ENCODE measurements around the gene ZDHHC7.
"Not testable (repeated sequence)": the region's sequence is repeated elsewhere in the genome, so short reads cannot be mapped to it uniquely, and the experiment has no call there.

ZDHHC7 gene, protein sequence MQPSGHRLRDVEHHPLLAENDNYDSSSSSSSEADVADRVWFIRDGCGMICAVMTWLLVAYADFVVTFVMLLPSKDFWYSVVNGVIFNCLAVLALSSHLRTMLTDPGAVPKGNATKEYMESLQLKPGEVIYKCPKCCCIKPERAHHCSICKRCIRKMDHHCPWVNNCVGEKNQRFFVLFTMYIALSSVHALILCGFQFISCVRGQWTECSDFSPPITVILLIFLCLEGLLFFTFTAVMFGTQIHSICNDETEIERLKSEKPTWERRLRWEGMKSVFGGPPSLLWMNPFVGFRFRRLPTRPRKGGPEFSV

DNA sequence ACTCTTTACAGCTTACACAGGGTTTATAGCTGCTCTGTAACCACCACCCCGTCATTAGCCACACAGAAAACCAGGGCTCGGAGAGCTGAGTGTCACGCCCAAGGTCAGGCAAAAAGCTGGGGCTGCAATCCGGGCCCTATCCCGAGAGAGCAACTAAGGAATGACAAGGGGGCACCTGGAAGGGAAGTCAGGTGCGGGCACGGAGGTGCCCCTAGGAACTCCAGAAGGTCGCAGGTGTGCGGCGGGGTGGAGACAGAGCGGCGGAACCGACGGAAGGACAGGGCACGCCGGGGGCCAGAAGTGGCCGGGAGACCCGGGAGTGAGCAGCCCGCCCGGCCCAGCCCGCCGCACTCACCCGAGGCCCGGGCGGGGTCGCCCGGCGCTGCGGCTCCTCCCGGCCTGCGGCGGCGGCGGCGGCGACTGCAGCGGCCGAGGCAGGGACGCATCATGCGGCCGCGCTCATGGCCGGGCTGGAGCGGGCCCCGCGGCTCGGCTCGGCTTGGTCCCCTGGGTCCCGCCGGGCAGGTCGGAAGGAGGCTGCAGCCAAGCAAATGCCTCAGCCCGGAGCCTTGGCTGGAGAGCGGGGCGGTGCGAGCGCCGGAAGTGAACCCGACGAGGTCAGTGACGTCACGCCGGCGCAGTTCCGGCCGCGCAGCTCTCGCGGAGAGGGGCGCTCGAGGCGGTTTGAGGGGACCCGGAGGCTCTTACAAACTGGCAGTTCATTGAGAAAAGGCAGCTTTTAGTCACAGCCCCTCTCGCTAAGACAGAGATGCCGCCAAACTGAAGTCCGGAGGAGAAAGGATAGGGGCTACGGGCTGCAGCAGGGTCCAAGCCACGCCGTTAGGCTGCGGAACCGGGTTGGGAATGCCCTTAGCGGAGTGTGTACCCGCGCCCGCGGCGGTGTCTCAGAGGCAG is at the start of gene ZDHHC7:
Gene ZDHHC7 (minus strand): TSS at position 605 of the 915 bp plus-strand sequence. CDS start 20,917 bp downstream, outside the sequence.
- in situ Hi-C loops (cut with MboI; ENCODE audit: low sequenced_read_pairs) = no loop called here

DNA sequence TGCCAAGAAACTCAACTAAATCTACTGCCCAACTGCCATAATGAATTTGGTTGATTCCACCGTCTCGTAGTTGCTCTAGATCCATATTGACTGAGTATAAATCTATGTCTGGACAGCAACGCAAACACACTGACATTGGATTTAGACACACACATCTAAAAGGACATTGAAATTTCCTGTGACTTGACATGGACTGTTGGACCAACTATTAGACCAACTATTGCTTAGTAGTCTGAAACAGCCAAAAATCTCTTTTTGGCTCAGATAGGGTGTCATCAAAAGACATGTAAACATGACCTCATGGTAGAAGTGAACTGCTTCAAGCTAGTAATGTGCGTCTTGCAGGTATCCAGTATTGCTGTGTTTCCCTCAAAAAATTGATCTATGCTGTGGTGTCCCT is 47.6 kb upstream of the ZDHHC7 start:
- in situ Hi-C loops (cut with MboI; ENCODE audit: low sequenced_read_pairs) = no loop called here

DNA sequence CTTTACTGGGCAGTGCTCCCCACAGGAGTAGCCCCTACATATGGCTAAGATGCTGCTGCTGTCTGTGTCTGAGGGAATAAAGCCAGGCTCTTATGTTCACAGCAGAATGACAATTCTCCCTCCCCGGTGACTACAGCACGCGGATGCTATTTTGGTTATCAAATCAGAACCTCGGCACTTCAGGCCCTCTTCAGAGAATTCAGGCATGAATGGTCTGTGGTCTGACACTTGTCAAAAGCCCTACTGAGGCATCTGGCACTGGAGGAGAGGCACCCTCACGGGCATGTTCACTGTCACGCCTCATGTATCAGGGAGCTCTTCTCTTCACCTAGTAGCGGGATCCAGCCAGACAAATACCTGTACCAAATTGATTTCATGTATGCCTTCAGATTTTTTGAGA is 46.6 kb upstream of the ZDHHC7 start:
- in situ Hi-C loops (cut with MboI; ENCODE audit: low sequenced_read_pairs) = no loop called here

DNA sequence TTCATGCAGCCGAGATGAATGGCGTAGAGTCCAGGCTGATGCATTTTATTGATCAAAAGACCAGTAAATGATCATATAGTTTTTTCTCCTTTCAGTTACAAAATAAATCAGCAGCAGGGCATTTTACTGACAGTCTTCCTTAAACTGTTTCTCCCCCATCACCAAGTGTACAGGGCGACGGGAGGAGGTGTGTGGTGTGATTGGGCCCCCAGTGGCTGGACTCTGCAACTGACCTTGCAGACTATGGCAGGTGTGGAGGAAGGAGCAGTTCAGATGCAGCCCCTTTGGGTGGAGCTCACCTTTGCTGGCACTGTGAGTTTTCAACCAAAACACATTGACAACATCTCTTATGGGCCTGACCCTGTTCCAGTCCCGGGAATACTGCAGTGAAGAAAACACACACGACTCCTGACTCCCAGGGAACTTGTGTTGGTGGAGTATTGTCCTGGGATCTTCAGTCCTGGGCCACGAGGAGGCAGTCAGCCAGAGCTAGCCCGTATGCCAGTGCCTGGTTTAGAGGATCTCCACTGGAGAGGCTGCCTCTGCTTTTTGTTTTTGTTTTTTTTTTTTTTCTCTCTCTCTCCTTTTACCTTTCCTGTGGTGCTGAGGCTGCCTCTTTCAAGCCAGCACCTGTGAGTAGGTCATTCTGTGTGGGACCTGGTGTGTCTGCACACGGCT is 46.0 kb upstream of the ZDHHC7 start:
- in situ Hi-C loops (cut with MboI; ENCODE audit: low sequenced_read_pairs) = no loop called here

DNA sequence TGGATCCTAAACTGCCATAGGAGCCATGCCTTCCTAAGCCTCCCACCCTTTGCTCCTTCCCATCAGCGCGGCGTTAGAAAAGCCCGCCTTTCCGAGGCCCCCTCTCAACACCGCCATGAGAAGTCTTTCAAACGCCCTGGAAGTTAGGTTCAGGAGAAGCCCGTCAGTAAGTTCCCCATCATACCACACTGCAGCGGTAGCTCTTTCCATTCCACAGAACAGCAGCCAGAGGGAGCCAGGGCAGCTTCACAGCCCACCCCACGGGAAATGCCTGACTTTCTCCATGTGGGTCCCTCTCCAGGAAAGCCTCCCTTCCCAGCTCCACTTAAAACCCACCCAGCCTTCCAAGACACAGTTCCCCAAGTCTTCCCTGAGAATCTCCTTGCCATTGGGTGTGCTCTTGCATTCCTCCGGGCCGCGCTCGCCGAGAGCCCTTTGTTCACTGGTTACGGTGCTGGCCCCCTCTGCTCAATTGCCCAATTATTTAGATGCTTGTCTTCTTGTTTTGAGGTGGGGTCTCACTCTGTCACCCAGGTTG is 44.9 kb upstream of the ZDHHC7 start:
- in situ Hi-C loops (cut with MboI; ENCODE audit: low sequenced_read_pairs) = no loop called here

DNA sequence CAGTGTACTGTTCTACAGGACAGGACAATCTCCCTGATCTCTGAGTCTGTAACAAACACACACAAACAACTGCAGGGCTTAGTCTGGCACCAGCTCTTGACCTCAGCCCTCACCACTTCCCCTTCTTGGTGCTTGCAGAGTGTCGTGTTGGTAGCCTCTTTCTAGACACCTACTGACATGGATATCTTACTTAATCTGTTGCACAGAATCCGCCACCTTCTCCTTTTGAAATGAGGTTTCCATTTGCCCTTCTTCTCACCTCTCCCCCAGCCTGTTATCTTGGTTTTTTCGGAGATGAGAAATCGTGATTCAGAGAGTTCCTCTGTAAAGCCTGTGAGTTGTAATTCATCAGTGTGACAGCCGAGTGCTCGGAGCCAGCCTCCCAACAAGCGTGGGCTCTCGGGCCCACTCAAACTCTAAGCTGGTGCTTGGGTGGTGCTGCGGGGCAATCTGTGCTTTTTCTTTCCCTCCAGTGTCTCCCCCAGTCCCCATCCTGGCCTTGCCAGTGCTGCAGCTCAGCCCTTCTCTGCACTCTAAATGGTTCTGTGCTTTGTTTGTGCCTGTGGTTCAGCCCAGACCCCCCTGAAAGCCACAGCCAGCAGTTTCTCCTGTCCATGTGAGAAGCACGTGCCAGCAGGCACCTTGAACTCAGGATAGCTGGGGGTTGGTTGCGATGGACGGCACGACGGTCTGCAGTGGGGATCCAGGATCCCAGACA is 44.3 kb upstream of the ZDHHC7 start:
- in situ Hi-C loops (cut with MboI; ENCODE audit: low sequenced_read_pairs) = no loop called here

DNA sequence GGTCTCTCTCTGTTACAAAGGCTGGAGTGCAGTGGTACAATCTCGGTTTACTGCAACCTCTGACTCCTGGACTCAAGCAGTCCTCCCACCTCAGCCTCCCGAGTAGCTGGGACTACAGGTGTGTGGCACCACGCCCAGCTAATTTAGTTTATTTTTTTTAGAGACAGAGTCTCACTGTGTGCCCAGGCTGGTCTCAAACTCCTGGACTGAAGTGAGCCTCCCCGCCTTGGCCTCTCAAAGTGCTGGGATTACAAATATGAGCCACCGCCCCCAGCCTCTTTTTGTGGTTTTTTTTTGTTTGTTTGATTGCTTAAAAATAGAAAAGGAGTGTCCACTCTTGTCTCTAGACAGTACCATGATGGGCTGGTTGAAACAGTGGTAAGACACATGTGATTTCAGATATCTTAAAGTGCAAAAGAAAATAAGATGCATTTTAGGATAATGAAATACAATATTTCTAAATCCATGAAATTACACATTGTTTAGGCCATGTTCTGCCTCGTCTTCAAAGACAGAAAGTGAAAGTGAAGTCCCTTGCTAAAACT is 43.7 kb upstream of the ZDHHC7 start:
- in situ Hi-C loops (cut with MboI; ENCODE audit: low sequenced_read_pairs) = no loop called here

DNA sequence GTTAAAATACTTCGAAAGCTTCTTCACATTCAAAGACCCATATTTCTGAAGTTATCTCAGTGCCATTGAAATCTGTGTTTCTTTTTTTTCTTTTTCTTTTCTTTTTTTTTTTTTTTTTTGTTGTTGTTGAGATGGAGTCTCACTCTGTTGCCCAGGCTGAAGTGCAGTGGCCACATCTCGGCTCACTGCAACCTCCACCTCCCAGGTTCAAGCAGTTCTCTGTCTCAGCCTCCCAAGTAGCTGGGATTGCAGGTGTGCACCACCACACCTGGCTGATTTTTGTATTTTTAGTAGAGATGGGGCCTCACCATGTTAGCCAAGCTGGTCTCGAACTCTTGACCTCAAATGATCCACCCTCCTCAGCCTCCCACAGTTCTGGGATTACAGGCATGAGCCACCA is 43.0 kb upstream of the ZDHHC7 start:
- in situ Hi-C loops (cut with MboI; ENCODE audit: low sequenced_read_pairs) = not testable (repeated sequence)

DNA sequence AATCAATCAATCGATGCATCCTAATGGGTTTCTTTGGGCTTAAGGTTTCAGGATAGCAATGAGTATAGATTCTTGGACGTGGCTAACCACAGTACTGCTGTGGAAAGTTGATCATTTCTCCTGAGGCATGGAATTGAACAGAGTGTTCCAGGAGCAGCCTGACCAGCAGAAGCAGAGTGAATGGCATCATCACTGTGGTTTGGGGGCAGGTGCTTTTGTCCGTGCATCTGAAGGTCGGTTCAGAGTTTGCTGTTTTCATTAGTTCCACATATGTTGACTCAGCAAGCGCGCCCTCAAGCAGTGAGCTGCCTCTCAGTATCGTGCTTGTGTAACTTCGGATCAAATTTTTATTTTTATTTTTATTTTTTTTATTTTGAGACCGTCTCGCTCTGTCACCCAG is 41.2 kb upstream of the ZDHHC7 start:
- in situ Hi-C loops (cut with MboI; ENCODE audit: low sequenced_read_pairs) = no loop called here

DNA sequence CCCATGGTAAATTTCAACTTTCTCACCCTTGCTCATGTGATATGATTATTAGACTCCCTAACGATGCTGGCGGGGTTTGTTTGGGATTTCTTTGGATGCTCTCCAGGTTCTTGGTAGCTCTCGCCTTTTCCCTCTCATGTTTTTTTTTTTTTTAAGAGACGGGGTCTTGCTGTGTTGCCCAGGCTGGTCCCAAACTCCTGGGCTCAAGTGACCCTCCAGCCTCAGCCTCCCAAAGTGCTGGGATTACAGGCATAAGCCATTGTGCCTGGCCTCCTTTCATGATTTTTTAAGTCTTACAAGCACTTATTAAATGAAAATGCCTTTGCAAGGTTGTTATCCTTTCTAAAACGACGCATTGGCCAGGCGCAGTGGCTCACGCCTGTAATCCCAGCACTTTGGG is 40.3 kb upstream of the ZDHHC7 start:
- in situ Hi-C loops (cut with MboI; ENCODE audit: low sequenced_read_pairs) = no loop called here

DNA sequence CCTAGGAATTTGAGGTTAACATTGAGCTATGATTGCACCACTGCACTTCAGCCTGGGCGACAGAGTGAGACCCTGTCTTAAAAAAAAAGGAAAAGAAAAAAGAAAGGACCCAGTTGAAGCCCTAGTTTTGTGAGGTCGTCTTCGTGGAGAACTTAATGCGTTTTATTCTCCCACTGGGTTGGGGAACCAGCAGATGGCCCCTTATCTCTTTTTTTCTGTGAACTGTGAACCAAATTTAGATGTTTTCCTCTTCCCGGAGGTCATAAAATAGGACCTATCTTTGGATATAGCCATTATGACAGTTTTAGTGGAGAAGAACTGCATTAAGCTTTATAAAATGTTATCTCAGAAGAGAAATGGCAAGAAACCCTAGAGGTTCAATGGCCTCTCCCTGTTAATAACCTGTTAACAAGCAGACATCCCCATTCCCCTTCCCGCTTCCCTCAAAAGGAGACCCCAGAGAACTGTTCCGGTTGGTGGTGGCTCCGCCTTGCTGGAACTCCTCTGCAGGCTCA is 39.8 kb upstream of the ZDHHC7 start:
- in situ Hi-C loops (cut with MboI; ENCODE audit: low sequenced_read_pairs) = no loop called here

DNA sequence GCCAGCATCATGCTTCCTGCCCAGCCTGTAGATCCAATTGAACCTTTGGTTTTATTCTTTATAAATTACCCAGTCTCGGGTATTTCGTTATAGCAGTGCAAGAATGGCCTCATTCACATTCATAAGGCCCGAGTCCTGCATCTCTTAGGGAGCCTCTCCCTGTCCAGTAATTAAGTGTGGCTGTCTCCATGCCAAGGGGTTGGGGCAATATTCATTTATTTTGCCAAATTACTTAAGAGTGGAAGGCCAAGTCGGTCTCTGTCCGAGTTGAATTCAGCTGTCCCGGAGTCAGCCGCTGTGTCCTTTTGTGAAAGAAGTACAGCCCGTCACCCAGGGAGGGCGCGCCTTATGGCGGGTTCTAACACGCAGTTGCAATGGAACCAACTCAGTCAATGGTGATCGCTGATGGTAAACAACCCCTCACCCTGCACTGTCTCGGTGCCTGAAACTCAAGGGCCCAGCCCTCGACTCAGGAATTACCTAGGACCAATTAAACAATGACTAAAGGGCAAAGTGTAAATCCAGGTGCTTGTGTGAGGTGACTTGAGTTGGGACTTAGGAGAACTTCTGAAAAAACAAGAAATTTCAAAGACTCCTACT is 38.5 kb upstream of the ZDHHC7 start:
- in situ Hi-C loops (cut with MboI; ENCODE audit: low sequenced_read_pairs) = no loop called here

DNA sequence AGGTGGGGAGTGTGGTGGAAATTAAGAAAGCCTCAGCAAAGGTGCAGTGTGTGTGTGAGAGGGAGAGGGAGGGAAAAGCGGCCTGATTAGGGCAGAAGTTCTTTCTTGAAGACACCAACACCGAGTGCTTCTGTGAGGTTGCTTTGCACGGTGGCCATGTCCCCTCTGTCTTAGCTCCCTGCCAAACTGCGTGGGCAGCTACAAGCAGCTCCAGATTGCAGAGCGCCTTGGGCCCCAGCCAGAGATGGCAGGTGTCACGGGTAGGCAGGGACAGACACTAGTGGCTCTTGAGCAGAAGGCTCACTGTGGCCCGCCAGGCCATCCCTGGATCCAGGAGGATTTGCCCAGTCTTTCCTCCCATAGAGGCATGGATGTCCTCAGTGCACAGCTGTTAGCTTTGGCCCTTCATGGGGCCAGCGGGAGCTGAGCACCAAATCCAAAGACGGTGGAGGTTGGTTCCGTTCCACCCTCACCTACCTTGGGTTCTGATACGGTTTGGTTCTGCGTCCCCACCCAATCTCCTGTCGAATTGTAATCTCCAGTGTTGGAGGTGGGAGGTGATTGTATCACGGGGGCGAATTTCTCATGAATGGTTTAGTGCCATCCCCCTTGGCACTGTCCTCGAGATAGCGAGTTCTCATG is 37.7 kb upstream of the ZDHHC7 start:
- in situ Hi-C loops (cut with MboI; ENCODE audit: low sequenced_read_pairs) = no loop called here

DNA sequence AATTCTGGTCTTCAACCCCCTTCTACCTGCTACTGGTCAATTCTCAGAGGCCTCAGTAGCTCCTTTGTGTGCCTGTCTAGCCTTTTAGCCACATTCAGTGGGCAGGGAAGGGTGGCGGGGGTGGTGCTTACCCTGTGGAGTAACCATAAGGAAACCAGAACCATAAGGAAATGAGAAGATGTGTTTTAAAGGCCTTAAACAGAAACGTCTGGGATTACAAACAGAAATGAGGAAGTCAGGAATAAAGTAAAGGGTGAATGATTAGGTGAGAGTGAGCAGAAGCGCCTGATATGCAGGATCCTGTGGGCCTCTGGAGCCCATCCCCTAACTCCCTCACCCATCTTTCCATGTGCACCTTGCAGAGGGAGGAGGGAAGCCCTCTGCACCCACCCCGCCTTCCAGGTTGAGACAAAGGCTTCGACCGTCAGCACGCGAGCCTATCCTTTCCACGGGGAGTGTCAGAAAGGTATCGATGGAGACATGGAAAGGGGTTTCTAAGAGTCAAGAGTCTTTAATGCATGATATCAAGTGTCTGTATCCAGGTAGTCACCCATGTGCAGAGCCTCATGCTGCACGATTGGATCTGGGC is 36.6 kb upstream of the ZDHHC7 start:
- in situ Hi-C loops (cut with MboI; ENCODE audit: low sequenced_read_pairs) = no loop called here

DNA sequence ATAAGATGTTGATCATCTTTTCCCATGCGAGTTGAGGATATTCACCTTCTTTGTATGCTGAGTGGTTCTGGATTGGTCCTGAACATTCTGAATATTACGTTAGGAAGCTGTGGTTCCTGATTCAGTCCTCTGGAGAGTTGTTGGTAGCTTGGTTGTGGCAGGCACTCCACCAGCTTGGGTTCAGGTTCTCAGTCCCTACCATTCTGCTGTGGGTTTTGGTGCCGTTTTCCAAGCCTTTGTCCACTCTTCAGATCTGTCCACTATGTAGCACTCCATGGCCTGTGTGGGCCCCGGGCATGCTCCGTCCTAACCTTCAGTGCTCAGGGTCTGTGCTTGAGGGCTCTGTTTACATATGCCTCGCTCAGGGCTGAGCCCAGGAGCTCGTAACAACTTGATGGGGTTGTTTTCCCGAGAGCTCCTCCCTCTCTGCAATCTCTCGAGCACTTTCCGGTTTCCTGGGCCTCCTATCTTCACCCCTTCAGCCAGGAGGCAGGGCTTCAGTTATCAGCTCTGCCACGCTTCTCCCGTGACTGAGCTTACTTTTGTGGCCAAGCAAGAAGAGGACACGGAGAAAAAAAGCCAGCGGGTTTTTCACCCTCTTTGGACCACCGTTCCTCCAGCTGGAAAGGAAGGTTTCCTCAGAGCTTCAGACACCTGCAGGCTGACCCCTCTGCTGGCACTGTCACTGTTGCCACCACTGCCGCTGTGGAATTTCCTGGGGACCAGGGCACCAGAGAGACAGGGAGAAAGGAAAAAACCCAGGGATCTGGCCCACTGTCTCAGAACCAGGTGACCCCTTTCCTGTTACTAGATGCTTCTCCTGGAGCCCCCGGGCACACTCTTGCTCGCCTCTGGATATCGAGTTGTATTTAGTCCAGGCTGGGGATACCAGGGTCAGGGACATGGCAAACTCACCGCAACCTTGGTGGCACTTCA is 35.9 kb upstream of the ZDHHC7 start:
- in situ Hi-C loops (cut with MboI; ENCODE audit: low sequenced_read_pairs) = no loop called here

DNA sequence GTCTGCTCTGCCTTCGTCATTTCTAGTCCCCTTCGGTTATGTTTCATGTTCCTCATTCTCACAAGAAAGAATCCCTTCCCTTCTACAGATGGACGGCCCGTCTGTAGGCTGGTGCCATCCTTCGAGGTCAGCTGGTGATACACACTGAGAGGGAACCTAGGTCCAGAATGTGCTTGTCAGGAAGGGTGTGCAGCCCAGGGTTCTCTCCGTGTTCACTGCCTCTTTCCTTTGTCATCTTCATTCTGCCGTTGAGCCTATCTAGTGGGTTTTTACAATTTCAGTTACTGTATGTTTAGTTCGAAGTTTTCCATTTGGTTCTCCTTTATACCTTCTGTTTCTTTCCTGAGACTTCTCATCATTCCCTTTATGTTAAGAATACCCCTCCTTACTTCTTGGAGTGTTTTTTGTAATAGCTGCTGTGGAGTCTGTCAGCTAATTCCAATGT is 35.2 kb upstream of the ZDHHC7 start:
- in situ Hi-C loops (cut with MboI; ENCODE audit: low sequenced_read_pairs) = no loop called here

DNA sequence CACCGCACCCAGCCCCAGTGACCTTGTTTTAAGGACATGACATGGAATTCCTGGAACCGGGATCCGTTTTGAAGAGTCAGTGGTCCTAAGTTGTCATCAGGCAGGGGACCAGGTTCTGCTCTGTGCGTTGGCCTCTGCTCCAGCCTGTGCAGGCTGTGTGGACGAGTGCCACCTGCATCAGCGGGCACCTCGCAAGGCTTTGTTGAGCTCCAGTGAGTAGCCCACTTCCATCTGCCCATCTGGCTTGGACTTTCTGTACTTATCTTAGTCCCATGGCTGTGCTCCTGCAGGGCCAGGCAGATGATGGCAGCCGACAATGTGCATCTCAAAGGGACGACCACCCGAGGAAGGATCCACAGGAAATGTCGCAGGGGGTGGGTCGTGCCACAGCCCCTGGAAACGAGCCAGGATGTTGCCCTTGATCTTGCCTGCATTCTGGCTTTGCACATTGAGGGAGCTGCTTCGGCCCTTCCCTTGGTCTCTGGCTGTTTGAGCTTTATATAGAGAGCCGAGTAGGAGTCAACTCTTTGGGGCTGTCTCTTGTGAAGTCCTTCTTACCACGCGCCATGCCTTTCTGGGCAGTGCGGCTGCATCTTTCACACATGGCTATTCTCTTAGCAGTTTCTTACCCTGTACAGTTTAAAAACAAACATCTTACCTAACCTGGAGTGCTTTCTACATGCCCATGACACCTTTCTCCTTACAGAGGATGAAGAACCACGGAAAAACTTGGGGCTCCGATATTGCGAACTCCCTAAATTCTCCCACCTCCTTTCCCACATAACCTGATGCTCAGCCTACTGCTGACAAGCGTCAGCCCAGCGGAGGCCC is 34.5 kb upstream of the ZDHHC7 start:
- in situ Hi-C loops (cut with MboI; ENCODE audit: low sequenced_read_pairs) = no loop called here
